HG02610 (cell line): Measurements from ENCODE around the gene MPRIP.
A peak's percentile ranks its signal among the peaks of the same experiment; 100 is the strongest.
"Not testable (repeated sequence)": the region's sequence is repeated elsewhere in the genome, so short reads cannot be mapped to it uniquely, and the experiment has no call there.

ENCODE experiments used
- ATAC-seq: cut with Tn5 transposase; IDR thresholded peaks from one replicate; pipeline ENCODE4 v1.9.1; 2021; ENCODE audit warnings: mild to moderate bottlenecking, moderate library complexity; ENCODE audit not compliant: unreplicated experiment

The MPRIP gene

GRCh38 chr17:17042384-17042736 is at the start of gene MPRIP:
MPRIP (plus strand) TSS chr17:17042457; CDS start chr17:17042849, 392 bp downstream.
- ATAC-seq: peak; percentile 1

GRCh38 chr17:16994631-16995030 is 47.6 kb upstream of the MPRIP start:
- ATAC-seq: no peak

GRCh38 chr17:16995930-16996329 is 46.3 kb upstream of the MPRIP start:
- no peak for ATAC-seq

- ATAC-seq: not testable (repeated sequence)
These were observed 45.5 kb upstream of the MPRIP start for GRCh38 chr17:16996726-16997125.

- ATAC-seq: no peak
These were observed 44.5 kb upstream of the MPRIP start for GRCh38 chr17:16997514-16998429.

GRCh38 chr17:16999931-17000625 is 42.2 kb upstream of the MPRIP start:
- ATAC-seq: no peak

GRCh38 chr17:17001076-17001777 is 41.0 kb upstream of the MPRIP start:
- ATAC-seq: no peak

- no peak for ATAC-seq
These were observed 40.3 kb upstream of the MPRIP start for GRCh38 chr17:17001874-17002520.

- not testable (repeated sequence) for ATAC-seq
These were observed 39.2 kb upstream of the MPRIP start for GRCh38 chr17:17002731-17003715.

- ATAC-seq: no peak
These were observed 37.8 kb upstream of the MPRIP start for GRCh38 chr17:17004251-17004996.

GRCh38 chr17:17004997-17005614 is 37.2 kb upstream of the MPRIP start:
- not testable (repeated sequence) for ATAC-seq

GRCh38 chr17:17007891-17008290 is 34.4 kb upstream of the MPRIP start:
- not testable (repeated sequence) for ATAC-seq

- not testable (repeated sequence) for ATAC-seq
These were observed 33.4 kb upstream of the MPRIP start for GRCh38 chr17:17008621-17009397.

- ATAC-seq: not testable (repeated sequence)
These were observed 32.3 kb upstream of the MPRIP start for GRCh38 chr17:17009972-17010371.

- ATAC-seq: not testable (repeated sequence)
These were observed 31.7 kb upstream of the MPRIP start for GRCh38 chr17:17010545-17011034.

- ATAC-seq: not testable (repeated sequence)
These were observed 31.0 kb upstream of the MPRIP start for GRCh38 chr17:17011043-17011907.
